ENCODE measurements around the gene CORO1C.
"Not testable (repeated sequence)": the region's sequence is repeated elsewhere in the genome, so short reads cannot be mapped to it uniquely, and the experiment has no call there.

CORO1C gene

DNA sequence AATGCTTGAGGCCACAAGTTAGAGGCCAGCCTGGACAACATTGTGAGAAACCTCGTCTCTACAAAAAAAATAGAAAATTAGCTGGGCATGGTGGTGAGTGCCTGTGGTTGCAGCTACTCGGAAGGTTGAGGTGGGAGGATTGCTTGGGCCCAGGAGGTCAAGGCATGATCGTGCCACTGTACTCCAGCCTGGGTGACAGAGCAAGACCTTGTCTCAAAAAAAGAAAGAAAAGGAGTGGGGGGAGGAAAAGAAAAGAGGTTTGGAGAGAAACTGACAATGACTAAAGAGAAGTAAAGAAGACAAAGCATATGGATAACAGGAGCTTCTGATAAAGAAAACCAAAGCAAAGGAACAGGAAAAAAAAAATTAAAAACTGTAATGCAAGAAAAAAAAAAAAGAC is 60.2 kb downstream of the CORO1C start:
- DNase-seq = no peak

DNA sequence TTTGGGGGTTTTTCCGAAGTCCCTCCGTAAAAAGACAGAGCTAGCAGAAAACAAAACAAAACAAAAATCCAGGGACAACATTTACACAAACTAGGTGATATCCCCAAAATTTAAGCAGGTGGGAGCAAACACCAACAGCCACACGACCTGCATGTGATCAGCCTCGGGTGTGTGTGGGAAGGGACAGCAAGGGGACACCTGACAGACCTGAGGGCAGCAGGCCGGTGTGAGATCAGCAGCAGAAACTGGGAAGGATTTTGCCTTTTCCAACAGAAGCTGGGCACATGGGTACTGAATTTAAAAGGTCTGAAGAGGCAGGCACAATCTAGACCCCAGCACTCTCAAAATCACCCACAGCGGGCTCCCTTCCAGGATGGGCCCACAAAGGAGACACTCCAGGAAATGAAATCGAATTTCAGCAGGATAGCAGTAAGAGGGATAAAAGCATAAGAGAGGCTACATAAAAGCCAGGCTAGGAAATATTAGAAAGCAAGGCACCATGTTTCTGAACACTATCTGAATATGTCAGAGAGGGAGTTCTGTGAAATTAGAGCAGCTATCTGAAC is 61.2 kb downstream of the CORO1C start:
- no peak for DNase-seq

DNA sequence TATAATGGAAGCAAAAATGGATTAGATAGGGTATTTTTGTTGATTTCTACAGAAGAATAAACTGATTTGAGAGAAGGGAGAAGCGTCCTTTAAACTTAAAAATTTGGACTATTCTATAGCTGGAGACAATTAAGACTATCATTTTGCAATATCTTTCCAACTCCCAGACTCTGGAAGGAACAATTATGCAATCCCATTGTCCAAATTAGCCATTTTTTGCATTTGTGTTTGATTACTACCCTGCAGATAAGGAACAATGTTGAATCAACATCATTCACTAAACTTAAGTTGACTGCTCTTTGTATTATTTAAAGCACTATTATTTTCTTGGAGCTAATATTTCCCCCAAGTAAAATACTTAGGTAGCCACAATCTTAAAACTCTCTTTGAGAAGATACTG is 62.8 kb downstream of the CORO1C start:
- DNase-seq = no peak

DNA sequence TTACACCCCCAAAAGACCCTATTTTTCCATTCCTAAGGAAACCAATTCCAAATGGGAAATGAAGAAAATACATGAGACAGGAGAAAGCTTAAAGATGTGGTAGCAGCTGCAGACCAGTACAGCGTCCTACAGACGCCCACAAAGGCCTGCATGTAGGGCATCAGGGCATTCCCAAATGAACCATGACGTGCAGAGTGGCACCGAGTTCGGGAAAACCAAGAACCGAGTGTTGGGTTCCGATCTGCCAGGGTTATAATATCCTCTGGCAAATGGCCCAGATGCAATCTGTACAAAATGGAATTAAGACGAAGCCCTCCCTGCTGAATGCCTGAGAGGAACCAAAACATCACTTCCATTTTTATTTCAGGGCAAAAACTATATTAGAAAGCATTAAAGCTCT is 63.3 kb downstream of the CORO1C start:
- no peak for DNase-seq

DNA sequence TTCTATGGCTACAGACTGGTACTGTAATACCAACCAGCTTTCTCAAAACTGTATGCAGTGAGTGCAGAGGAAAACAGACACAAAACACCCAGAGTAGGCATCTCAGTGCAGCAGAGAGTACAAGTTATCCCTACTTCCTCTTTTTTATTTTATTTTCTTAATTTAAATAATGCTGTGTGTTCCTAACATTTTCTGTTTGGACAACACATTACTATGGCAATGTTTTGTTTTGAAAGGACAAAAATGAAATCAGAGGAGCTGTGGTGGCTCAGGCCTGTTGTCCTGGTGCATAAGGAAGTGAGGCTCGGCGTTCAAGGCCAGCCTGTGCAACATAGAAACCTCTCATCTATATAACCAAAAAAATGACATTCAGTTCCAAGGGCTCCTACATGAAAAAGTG is 64.0 kb downstream of the CORO1C start:
- peak; percentile 26 for DNase-seq

DNA sequence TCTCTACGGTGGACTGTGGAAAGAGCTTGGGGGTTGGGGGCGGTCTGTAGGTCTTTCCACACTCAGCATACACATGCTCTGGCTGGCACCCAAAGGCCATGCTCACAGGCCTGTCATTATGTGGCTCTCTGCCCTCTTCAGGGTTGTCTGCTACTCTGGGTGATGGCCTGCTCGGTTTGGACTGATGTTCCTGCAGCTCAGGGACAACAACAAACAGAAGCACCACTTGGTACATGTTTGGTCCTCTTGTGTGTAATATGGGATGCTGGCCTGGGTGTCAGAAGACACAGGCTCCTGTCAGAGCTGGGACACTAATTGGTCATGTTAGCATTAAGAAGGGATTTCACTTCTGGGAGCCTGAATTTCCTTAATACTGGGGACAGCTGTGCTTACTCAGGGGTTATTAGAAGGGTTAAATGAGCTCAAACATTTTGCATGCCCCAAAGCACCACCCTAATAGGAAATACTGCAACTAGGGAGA is 64.9 kb downstream of the CORO1C start:
- peak; percentile 69 for DNase-seq

DNA sequence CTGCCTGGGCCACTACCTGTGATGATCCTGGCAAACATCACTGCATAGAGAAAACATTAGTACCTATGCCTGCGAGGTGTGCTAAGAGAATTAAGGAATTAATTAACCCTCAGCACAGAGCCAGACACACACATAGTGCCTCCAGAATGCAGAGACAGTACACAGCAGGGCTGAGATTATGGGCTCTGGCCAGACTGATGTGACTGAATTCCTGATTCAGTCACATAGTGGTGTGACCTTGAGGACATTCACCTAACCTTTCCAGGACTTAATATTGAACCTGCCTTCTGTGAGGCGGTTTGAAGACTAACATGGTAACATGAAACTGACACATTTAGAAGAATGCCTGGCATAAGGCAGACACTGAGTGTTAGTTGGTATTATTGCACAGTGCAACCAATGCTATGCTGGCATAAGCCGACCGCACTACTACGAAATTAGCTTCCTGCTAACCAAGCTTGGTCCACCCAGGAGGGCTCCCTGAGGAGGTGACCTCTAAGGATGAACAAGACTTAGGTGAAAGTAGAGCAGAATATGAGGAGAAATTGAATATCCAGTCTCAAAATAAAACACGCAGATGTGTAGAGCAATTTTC is 65.6 kb downstream of the CORO1C start:
- DNase-seq = peak; percentile 65

DNA sequence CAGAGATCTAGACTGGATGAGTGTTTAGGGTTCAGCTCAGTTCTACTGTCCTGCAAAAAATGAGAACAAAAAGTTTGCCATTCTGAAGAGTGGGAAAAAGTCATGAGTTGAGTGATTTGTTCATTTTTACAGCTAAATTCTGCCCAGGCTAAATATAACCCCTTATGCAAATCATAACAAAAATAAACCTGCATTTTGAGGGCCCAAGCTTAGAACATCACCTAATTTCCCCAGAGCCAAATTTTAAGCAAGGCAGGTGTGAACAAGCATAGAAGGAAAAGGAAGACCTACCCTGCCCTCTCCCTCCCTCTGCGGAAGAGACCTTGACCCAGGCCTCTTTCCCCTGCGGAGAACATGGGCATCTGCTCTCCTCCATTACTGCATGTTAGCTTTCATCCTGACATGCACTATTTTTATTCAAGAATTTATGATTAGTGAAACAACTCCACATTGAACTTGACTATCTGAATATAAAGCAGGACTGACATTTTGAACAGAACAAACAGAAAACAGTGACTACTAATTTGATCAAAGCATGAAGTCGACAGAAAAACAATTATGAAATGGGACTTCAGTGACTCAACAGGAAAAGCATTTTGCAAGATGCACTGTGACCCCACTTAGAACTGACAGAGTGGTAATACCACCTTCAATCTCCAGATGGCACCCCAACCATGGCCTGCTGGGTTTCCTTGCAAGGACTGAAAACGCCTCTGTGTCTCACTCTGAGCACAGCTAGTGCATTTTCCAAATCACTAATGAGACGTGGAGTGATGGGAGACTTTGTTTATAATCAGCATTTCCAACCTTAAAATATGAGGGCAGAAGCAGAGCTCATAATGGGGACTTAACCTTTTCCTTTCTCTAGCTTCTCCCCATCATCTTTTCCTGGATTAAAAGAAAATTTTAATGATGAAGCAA is 66.7 kb downstream of the CORO1C start:
- DNase-seq = peak; percentile 93

DNA sequence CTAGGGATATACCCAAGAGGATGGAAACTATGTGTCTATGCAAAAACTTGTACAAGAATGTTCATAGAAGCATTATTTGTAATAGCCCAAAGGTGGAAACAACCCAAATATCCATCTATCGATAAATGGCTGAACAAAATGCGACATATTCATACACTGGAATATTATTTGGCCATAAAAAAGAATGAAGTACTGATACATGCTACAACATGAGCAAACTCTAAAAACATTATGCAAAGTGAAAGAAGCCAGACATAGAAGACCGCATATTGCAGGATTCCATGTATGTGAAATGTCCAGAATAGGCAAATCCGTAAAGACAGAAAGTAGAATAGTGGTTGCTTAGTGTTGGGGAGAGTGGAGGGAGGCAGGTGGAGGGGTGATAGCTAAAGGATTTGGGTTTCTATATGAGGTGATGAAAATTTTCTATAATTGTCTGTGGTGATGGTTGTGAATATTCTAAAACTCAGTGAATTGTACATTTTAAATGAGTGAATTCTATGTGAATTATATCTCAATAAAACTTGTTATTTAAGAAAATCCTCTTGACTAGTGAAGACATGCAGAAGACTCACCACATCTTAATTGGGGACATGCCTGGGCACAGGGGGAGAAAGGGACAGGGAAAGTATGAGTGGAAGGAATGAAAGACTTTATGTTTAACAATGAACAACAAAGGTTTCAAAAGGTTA is 67.8 kb downstream of the CORO1C start:
- no peak for DNase-seq

DNA sequence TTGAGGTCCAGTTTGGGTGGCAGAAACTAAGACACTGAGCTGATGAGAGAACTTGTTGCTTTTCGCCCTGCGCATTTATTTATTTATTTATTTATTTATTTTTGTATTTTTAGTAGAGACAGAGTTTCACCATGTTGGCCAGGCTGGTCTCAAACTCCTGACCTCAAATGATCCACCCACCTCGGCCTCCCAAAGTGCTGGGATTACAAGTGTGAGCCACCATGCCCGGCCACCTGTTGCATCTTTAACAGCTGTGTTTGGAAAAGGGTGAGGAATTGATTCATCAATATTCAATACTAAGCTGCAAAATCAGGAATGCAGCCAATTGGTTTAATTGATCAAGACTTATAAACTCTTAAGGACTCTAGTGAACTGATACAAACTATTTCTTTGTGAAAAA is 73.2 kb downstream of the CORO1C start:
- DNase-seq = not testable (repeated sequence)

DNA sequence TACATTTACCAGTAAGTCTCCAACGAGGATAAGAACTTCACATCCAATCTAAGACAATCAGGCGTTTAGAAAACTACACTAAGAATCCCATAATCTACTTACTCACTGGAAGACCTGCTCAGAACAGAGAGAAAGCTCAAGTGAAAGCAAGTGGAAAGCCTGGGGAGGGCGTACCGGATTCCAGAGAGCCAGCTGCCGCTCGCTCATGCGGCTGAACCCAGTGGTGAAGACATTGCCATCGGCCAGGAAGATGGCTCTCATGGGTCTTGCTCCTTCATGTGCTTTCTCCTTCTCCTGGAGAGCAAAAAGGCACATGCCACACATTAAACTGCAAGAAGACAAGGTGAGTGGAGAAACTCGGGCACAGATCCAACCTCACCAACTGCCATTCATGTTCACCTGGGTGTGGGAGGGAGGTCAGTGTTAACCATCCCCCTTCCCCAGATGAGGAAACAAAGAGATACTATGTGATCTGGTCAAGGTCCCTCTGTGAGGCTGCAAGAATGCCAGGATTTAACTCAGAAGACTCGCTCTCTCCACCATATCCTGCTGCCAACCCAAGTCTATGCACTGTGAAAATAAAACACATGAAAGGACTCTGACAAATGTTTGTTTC is 74.1 kb downstream of the CORO1C start:
- DNase-seq = no peak

DNA sequence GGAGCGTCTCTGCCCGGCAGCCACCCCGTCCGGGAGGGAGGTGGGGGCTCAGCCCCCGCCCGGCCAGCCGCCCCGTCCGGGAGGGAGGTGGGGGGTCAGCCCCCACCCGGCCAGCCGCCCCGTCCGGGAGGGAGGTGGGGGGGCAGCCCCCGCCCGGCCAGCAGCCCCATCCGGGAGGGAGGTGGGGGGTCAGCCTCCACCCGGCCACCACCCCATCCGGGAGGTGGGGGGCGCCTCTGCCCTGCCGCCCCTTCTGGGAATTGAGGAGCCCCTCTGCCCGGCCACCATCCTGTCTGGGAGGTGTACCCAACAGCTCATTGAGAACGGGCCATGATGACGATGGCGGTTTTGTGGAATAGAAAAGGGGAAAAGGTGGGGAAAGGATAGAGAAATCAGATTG is 75.1 kb downstream of the CORO1C start:
- not testable (repeated sequence) for DNase-seq

DNA sequence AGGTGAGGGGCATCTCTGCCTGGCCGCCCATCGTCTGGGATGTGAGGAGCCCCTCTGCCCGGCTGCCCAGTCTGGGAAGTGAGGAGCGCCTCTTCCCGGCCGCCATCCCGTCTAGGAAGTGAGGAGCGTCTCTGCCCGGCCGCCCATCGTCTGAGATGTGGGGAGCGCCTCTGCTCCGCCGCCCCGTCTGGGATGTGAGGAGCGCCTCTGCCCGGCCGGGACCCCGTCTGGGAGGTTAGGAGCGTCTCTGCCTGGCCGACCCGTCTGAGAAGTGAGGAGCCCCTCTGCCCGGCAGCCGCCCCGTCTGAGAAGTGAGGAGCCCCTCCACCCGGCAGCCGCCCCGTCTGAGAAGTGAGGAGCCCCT is 75.5 kb downstream of the CORO1C start:
- DNase-seq = not testable (repeated sequence)

DNA sequence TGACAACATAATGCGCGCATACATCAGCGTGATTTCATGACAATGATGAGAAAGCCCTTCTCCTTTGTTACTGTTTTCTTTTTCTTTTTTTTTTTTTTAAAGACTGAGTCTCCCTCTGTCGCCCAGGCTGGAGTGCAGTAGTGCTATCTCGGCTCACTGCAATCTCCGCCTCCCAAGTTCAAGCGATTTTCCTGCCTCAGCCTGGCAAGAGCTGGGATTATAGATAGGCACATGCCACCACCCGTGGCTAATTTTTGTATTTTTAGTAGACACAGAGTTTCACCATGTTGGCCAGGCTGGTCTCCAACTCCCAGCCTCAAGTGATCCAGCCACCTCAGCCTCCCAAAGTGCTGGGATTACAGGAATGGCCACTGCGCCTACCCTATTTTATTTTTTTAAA is 76.7 kb downstream of the CORO1C start:
- DNase-seq = not testable (repeated sequence)

DNA sequence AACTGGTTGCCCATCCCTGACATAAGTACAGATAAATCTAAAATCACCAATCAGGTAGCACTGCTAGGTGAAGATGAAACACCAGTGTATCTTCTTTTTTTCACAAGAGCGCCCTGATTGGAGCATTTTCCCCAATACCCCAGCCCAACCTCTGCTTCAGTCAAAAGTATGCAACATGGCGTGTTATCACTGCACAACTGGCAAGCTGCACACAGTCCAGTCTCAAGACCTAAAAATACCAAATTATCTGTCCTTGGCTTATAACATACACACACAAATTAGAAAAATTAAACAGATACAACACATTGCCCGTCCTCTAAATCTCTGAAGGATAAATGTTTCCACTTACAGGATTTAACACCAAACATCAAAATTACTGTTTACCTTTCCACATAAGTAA is 77.4 kb downstream of the CORO1C start:
- DNase-seq = no peak

DNA sequence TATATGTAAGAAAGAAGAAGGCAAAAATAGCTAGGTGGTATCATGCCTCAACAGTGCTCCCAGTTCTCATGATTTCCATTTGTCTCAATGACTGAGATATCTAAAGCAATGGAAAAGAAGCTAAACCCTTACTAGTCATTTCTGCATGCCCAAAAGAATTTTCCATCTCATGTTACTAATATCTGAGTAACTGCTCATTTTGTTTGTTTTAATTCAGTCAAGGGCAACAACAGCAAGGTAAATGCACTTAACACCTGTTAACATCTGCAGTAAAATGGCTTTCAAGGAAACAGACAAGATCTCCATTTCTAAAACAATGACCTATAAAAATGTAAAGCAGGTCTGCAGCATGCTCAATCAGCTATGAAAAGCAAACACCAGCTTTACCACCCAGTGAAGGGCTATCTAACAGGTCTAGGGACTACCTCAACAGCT is 78.2 kb downstream of the CORO1C start:
- peak; percentile 72 for DNase-seq

DNA sequence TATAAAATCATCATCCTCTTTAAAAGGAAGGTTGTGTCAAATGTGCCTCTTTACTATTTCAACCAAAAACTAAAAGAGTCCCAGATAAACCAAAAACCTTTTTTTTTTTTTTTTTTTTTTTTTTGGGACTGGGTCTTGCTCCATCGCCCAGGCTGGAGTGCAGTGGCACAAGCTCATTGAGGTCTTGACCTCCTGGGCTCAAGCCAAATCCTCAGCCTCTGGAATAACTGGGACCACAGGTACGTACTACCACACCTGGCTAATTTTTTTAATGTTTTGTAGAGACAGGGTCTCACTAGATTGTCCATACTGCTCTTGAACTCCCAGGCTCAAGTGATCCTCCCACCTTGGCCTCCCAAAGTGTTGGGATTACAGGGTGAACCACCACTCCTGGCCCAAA is 81.2 kb downstream of the CORO1C start:
- DNase-seq = no peak

DNA sequence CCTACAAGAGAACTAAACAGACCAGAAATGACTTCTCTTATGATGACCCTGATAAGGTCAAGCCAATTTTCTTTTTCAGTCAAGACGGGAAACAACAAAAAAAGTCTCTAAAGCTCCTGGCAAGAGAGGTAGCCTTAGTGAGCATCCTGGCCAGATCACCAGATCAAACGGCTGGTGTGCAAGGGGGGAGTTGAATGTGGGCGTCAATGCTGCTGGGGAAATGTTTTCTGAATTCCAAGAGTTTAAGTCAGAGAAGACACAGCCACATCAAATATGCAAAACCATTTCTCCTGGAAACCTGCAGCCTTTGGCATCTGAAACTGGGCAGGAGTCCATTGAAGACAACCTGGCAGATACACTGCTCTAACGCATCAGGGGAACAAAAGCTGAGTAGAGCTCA is 81.6 kb downstream of the CORO1C start:
- DNase-seq = no peak

DNA sequence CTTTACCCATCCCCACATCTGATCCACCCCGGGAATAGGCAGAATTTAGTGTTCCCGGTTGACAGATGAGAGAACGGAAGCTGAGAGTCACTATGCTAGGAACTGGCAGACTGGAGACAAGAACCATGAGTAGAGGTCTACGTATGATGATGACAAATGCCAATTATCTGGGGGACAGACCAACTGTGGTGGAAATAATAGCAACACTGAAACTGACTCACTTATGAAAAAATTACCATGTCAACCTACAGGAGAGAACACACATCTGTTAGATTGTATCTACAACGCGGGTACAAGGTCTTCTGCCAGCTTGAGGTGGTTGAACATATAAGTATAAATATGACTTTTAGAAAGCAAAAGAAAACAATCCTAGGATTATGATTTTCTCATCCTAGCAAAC is 82.2 kb downstream of the CORO1C start:
- no peak for DNase-seq

DNA sequence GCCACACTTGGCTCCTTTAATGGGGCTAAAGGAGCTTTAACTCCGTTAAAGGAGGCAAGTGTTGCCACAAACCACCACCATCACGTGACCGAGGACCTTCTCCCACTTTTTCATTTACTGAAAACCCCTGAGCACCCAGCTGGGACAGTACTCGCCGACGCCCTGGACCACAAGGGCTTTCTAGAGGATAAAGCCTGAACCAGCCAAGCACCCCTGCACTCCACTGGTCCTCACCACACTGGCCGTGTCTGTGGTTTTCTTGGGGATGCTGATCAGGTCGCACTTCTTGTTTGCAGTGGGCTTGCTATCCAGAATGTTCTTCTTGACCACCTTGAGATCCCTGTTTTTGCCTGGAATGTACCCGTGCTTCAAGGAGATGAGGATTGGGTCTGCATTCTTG is 82.9 kb downstream of the CORO1C start:
- DNase-seq = no peak

DNA sequence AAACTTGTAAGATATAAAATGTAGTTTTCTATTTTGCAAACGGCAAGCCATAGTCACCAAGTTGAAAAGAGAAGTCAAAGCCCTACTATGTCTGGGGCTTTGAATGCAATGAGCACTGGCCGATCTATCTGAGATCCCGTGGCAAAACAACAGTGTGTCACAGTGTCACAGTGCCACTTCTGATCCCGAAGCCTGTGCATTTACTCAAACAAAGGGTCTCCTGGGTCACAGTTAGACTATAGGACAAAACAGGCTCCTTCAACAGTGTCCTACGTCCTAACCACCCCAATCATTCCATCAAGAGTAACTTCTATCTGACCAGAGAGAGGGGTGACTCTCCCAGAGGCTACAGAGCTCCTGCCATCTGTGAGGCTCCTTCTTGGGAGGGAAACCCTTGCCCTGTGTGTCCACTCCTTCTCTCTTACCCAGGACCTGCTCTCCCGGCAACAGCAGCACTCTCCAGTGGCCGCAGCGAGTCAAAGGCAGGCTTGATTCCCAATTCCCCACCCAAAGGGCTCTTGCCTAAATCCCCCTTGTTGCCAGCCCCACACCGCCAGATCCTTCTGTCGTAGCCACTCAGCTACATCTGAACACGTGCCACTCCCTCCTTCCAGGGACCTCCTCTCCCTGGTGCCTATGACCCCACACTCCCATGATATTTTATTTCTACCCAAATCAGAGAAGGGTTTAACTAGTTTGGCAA is 83.6 kb downstream of the CORO1C start:
- no peak for DNase-seq
